IMR-90 (cell line): ENCODE measurements around the gene GUF1. TPM values are rescaled to one million over a fixed set of nuclear protein-coding genes. Genes with fewer than 3 reads are reported as not detected.

ENCODE experiments used
- ATAC-seq: fragments of 200-7000 bp; cut with Tn5 transposase; 2 replicates; pipeline ENCODE4 v1.9.1; 2020; ENCODE audit warnings: low read depth, mild to moderate bottlenecking, moderate library complexity
- BruUV-seq: library from RNA; stranded (reverse); fragments of 400-500 nt; replicated peaks from 2 replicates; lab custom pipeline; 2021; lab: Mats Ljungman, UMichigan
- CTCF ChIA-PET: fragments of 300-600 bp; formaldehyde crosslinking; extraction: SDS; loops from one replicate; lab custom pipeline; 2021; ENCODE audit warnings: antibody characterized with exemption; lab: Yijun Ruan, JAX
- POLR2A ChIA-PET: fragments of 300-600 bp; sonication (Branson Sonifier 250); formaldehyde crosslinking; loops from one replicate; lab custom pipeline; 2022; ENCODE audit warnings: antibody characterized with exemption; ENCODE audit not compliant: unreplicated experiment; lab: Charles Lee
- DNase-seq: peaks from one replicate; pipeline ENCODE4 v3.0.0; 2013
- H2AFZ ChIP-seq: replicated peaks from 2 replicates; pipeline ENCODE3; 2013; ENCODE audit warnings: low read length, mild to moderate bottlenecking; ENCODE audit not compliant: poor library complexity
- H2AK5ac ChIP-seq: 2 replicates; pipeline ENCODE4 v1.6.1; 2013; ENCODE audit warnings: low read depth, low read length, inconsistent platforms
- H2AK9ac ChIP-seq: replicated peaks from 2 replicates; pipeline ENCODE3; 2013; ENCODE audit warnings: mild to moderate bottlenecking, low read depth, low read length, moderate library complexity; ENCODE audit not compliant: poor library complexity
- H2BK120ac ChIP-seq: 2 replicates; pipeline ENCODE4 v1.6.1; 2013; ENCODE audit warnings: low read depth, low read length, inconsistent platforms
- H2BK15ac ChIP-seq: 3 replicates; pipeline ENCODE4 v1.6.1; 2013; ENCODE audit warnings: low read depth, low read length, inconsistent platforms
- H2BK20ac ChIP-seq: 2 replicates; pipeline ENCODE4 v1.6.1; 2013; ENCODE audit warnings: low read depth, mild to moderate bottlenecking, inconsistent platforms, low read length, moderate library complexity
- H2BK5ac ChIP-seq: 2 replicates; pipeline ENCODE4 v1.6.1; 2013; ENCODE audit warnings: mild to moderate bottlenecking, low read depth, low read length, inconsistent platforms; ENCODE audit not compliant: poor library complexity, severe bottlenecking
- H3K14ac ChIP-seq: replicated peaks from 2 replicates; pipeline ENCODE4 v1.6.1; 2013; ENCODE audit warnings: low read depth, low read length, inconsistent platforms
- H3K18ac ChIP-seq: 2 replicates; pipeline ENCODE4 v1.6.1; 2013; ENCODE audit warnings: low read depth, low read length, control low read depth
- H3K23ac ChIP-seq: 2 replicates; pipeline ENCODE4 v1.6.1; 2013; ENCODE audit warnings: low read depth, low read length, inconsistent platforms
- H3K27ac ChIP-seq: 2 replicates; pipeline ENCODE4 v1.5.1; 2013; ENCODE audit warnings: mild to moderate bottlenecking, control low read depth, low read length; ENCODE audit not compliant: insufficient read depth
- H3K27me3 ChIP-seq: 2 replicates; pipeline ENCODE4 v1.6.1; 2013; ENCODE audit warnings: low read length; ENCODE audit not compliant: control insufficient read depth, insufficient read depth
- H3K36me3 ChIP-seq: 2 replicates; pipeline ENCODE4 v1.6.1; 2013; ENCODE audit warnings: low read length, mixed read lengths; ENCODE audit not compliant: control insufficient read depth, insufficient read depth
- H3K4ac ChIP-seq: 2 replicates; pipeline ENCODE4 v1.6.1; 2013; ENCODE audit warnings: low read depth, low read length, inconsistent platforms
- H3K4me1 ChIP-seq: 2 replicates; pipeline ENCODE4 v1.6.1; 2013; ENCODE audit warnings: low read length, mixed read lengths; ENCODE audit not compliant: control insufficient read depth, insufficient read depth
- H3K4me2 ChIP-seq: 2 replicates; pipeline ENCODE4 v1.6.1; 2013; ENCODE audit warnings: low read depth, mild to moderate bottlenecking, control low read depth, low read length, moderate library complexity
- H3K4me3 ChIP-seq: 2 replicates; pipeline ENCODE4 v1.5.1; 2013; ENCODE audit warnings: low read depth, mild to moderate bottlenecking, control low read depth, low read length, moderate library complexity; ENCODE audit not compliant: insufficient read depth
- H3K56ac ChIP-seq: 2 replicates; pipeline ENCODE4 v1.6.1; 2013; ENCODE audit warnings: low read length, inconsistent platforms; ENCODE audit not compliant: insufficient read depth; ENCODE audit errors: extremely low read depth
- H3K79me1 ChIP-seq, 2 experiments: 2 replicates each; pipeline ENCODE4 v1.6.1; 2013; ENCODE audit warnings: low read length in 2 of 2, inconsistent platforms in 1 of 2, low read depth in 1 of 2
- H3K9ac ChIP-seq: 2 replicates; pipeline ENCODE4 v1.6.1; 2013; ENCODE audit warnings: low read depth, low read length, control low read depth
- H3K9me1 ChIP-seq: 2 replicates; pipeline ENCODE4 v1.6.1; 2013; ENCODE audit warnings: low read length, inconsistent platforms; ENCODE audit not compliant: insufficient read depth
- H3K9me3 ChIP-seq: 2 replicates; pipeline ENCODE4 v1.6.1; 2013; ENCODE audit warnings: low read length; ENCODE audit not compliant: control insufficient read depth, insufficient read depth
- H4K20me1 ChIP-seq: 2 replicates; pipeline ENCODE4 v1.6.1; 2013; ENCODE audit warnings: low read length, inconsistent platforms; ENCODE audit not compliant: insufficient read depth
- H4K5ac ChIP-seq: 2 replicates; pipeline ENCODE4 v1.6.1; 2013; ENCODE audit warnings: mild to moderate bottlenecking, low read depth, low read length, control low read depth
- H4K8ac ChIP-seq, 2 experiments: 2 replicates each; pipeline ENCODE4 v1.6.1; 2013; ENCODE audit warnings: low read depth in 2 of 2, low read length in 2 of 2, control low read depth in 1 of 2, inconsistent platforms in 1 of 2
- H4K91ac ChIP-seq: 2 replicates; pipeline ENCODE4 v1.6.1; 2013; ENCODE audit warnings: low read depth, low read length, inconsistent platforms; ENCODE audit not compliant: insufficient read depth
- BHLHE40 ChIP-seq: fragments of 150-350 bp; IDR thresholded peaks from 2 replicates; pipeline ENCODE4 v1.6.1; 2016; ENCODE audit warnings: mild to moderate bottlenecking, low read depth, low read length
- CEBPB ChIP-seq: IDR thresholded peaks from 2 replicates; pipeline ENCODE4 v1.6.1; 2012; ENCODE audit warnings: low read depth, low read length, improper control_type of control experiment
- CHD1 ChIP-seq: IDR thresholded peaks from 2 replicates; pipeline ENCODE4 v1.6.1; 2012; ENCODE audit warnings: low read depth, low read length, improper control_type of control experiment
- CTCF ChIP-seq: conservative IDR thresholded peaks from 2 replicates; pipeline ENCODE4 v1.5.1; 2012; ENCODE audit warnings: mild to moderate bottlenecking, low read depth, low read length, improper control_type of control experiment
- ELK1 ChIP-seq: fragments of 150-350 bp; IDR thresholded peaks from 2 replicates; pipeline ENCODE4 v1.6.1; 2016; ENCODE audit warnings: low read depth, mild to moderate bottlenecking, low read length, moderate library complexity, borderline replicate concordance
- FOS ChIP-seq: fragments of 150-350 bp; IDR thresholded peaks from 2 replicates; pipeline ENCODE4 v1.6.1; 2016; ENCODE audit warnings: low read depth, low read length
- MAFK ChIP-seq: IDR thresholded peaks from 2 replicates; pipeline ENCODE4 v1.6.1; 2012; ENCODE audit warnings: low read depth, low read length, improper control_type of control experiment
- MAZ ChIP-seq: IDR thresholded peaks from 2 replicates; pipeline ENCODE4 v1.6.1; 2012; ENCODE audit warnings: low read depth, mild to moderate bottlenecking, low read length, improper control_type of control experiment, moderate library complexity, borderline replicate concordance
- MXI1 ChIP-seq: IDR thresholded peaks from 2 replicates; pipeline ENCODE4 v1.6.1; 2012; ENCODE audit warnings: low read depth, mild to moderate bottlenecking, low read length, moderate library complexity, borderline replicate concordance
- NFE2L2 ChIP-seq: fragments of 150-350 bp; IDR thresholded peaks from 2 replicates; pipeline ENCODE4 v1.6.1; 2016; ENCODE audit warnings: low read depth, mild to moderate bottlenecking, low read length
- POLR2A ChIP-seq: IDR thresholded peaks from 2 replicates; pipeline ENCODE4 v1.6.1; 2012; ENCODE audit warnings: mild to moderate bottlenecking, low read depth, low read length
- RAD21 ChIP-seq: IDR thresholded peaks from 2 replicates; pipeline ENCODE4 v1.6.1; 2012; ENCODE audit warnings: low read length, improper control_type of control experiment
- RCOR1 ChIP-seq: IDR thresholded peaks from 2 replicates; pipeline ENCODE4 v1.6.1; 2012; ENCODE audit warnings: mild to moderate bottlenecking, low read length, improper control_type of control experiment; ENCODE audit not compliant: insufficient replicate concordance
- RFX5 ChIP-seq: IDR thresholded peaks from 2 replicates; pipeline ENCODE4 v1.8.0; 2012; ENCODE audit warnings: low read depth, mild to moderate bottlenecking, low read length, moderate library complexity
- SMC3 ChIP-seq: fragments of 150-350 bp; IDR thresholded peaks from 2 replicates; pipeline ENCODE4 v1.6.1; 2016; ENCODE audit warnings: low read depth, mild to moderate bottlenecking, antibody characterized with exemption, low read length, moderate library complexity
- USF2 ChIP-seq: fragments of 150-350 bp; IDR thresholded peaks from 2 replicates; pipeline ENCODE4 v1.6.1; 2017; ENCODE audit warnings: mild to moderate bottlenecking, antibody characterized with exemption, low read length, low read depth
- WGBS, 2 experiments: methylation state at CpG; one replicate each; pipeline versions ENCODE4 v1.1.5 to v1.1.7; 2013; ENCODE audit warnings: missing lambda C conversion rate in 2 of 2; ENCODE audit not compliant: insufficient read length in 1 of 2; ENCODE audit errors: extremely low coverage in 2 of 2; 5-methylcytosine and 5-hydroxymethylcytosine counted together
- dilution Hi-C: fragments of 300-500 bp; cut with HindIII; formaldehyde crosslinking; loops from one replicate; pipeline ENCODE4 v1.14.3; 2018; ENCODE audit warnings: low sequenced_read_pairs; ENCODE audit not compliant: unreplicated experiment
- in situ Hi-C: fragments of 300-500 bp; cut with MboI; formaldehyde crosslinking; loops from 3 replicates; pipeline ENCODE4 v1.14.3; 2019; ENCODE audit warnings: low sequenced_read_pairs, inconsistent platforms, mixed read lengths
- intact Hi-C: fragments of 100-400 bp; cut with micrococcal nuclease; formaldehyde crosslinking; loops from 2 replicates; pipeline ENCODE4 v1.10.0; 2022
- polyA plus RNA-seq, 3 experiments: library from polyadenylated mRNA; depleted of rRNA; stranded (reverse); fragments of >200 nt; gene quantifications; 2 replicates each; pipeline ENCODE4 v1.2.3, GENCODE V29; 2012; ENCODE audit warnings: low replicate concordance in 1 of 3
- total RNA-seq: library from RNA; depleted of rRNA; stranded (reverse); fragments of >200 nt; gene quantifications from 2 replicates; pipeline ENCODE4 v1.2.3, GENCODE V29; 2012

Gene GUF1
- total and polyA plus RNA-seq, 2 of the 4 experiments (the other 2 are of a cell fraction): 9.9 to 10.6 TPM

GRCh38 chr4:44725166-44725565, 46.9 kb downstream of the GUF1 start:
- Histone ChIP-seq H2AK5ac (no peak overlapping the region), H3K23ac (no peak overlapping the region; the same call in 1 of the 2 replicates), H3K9me3 (no peaks in the 10 kb centered on the region), H3K9me1 (0 out of 2 replicates have a peak, but pooled peaks cover 6% of the 10 kb centered on the region), H3K4me2 (peak overlapping the region; percentile 94), H4K20me1 (no peaks in the 10 kb centered on the region), H4K8ac (no peak overlapping the region), H3K36me3 (no peaks in the 10 kb centered on the region), H3K4ac (no peak overlapping the region), H4K91ac (no peak overlapping the region), H2AK9ac (no peak overlapping the region), H3K4me3 (peak overlapping the region; percentile 95), H3K27me3 (no peaks in the 10 kb centered on the region), H3K14ac (peak overlapping the region; percentile 61), H3K56ac (no peak overlapping the region), H2BK15ac (no peak overlapping the region), H3K9ac (peak overlapping the region; percentile 77), H3K27ac (no peak overlapping the region), H3K4me1 (no peaks in the 10 kb centered on the region), H3K79me1 (peaks cover 2 to 18% of the 10 kb centered on the region in 2 experiments; a peak in 3 of 4 replicates), H4K5ac (no peak overlapping the region; the same call in 1 of the 2 replicates), H2BK120ac (no peak overlapping the region), H2BK20ac (no peak overlapping the region), H2BK5ac (no peak overlapping the region), H2AFZ (no peak overlapping the region), H3K18ac (no peak overlapping the region)
- BruUV-seq: no TSS peak
- ChIA-PET CTCF (no interaction called here), POLR2A (no interaction called here)
- dilution Hi-C loops: no loop called here
- WGBS, 2 experiments: no CpG with 5 or more reads among the region's 6 CpGs
- DNase-seq: peak; percentile 5
- in situ Hi-C loops: no loop called here
- no peak for TF ChIP-seq RFX5
- TF ChIP-seq CEBPB: no peak
- TF ChIP-seq CHD1: no peak
- TF ChIP-seq POLR2A: no peak
- TF ChIP-seq FOS: no peak
- TF ChIP-seq NFE2L2: no peak
- no peak for TF ChIP-seq MAZ
- no peak for TF ChIP-seq BHLHE40
- no peak for TF ChIP-seq MAFK
- no peak for TF ChIP-seq SMC3
- no peak for TF ChIP-seq ELK1
- no peak for TF ChIP-seq RCOR1
- TF ChIP-seq RAD21: no peak
- no peak for TF ChIP-seq USF2
- no peak for TF ChIP-seq MXI1
- TF ChIP-seq CTCF: no peak
- intact Hi-C loops: no loop called here
- ATAC-seq: no peak
